GM15510 (cell line): ENCODE results near the gene NMT2.

Experiments used
- POLR2A ChIP-seq: IDR thresholded peaks from 3 replicates; pipeline ENCODE4 v1.6.1; 2011; ENCODE audit warnings: borderline replicate concordance; ENCODE audit not compliant: insufficient read length; ENCODE audit errors: extremely low read depth

NMT2 gene

GRCh38 chr10:15189133-15189885, 20.8 kb upstream of the NMT2 start:
- no peak for TF ChIP-seq POLR2A

- TF ChIP-seq POLR2A: no peak
Measured at GRCh38 chr10:15188603-15189002, 20.1 kb upstream of the NMT2 start.

- no peak for TF ChIP-seq POLR2A
Measured at GRCh38 chr10:15183689-15184481, 15.4 kb upstream of the NMT2 start.

- no peak for TF ChIP-seq POLR2A
Measured at GRCh38 chr10:15182540-15183207, 14.2 kb upstream of the NMT2 start.

GRCh38 chr10:15181576-15182156, 13.2 kb upstream of the NMT2 start:
- no peak for TF ChIP-seq POLR2A

- TF ChIP-seq POLR2A: no peak
Measured at GRCh38 chr10:15180736-15181135, 12.2 kb upstream of the NMT2 start.

- TF ChIP-seq POLR2A: no peak
Measured at GRCh38 chr10:15176269-15176668, 7.8 kb upstream of the NMT2 start.

GRCh38 chr10:15175587-15175986, 7.1 kb upstream of the NMT2 start:
- TF ChIP-seq POLR2A: no peak

GRCh38 chr10:15172306-15172840, 3.9 kb upstream of the NMT2 start:
- no peak for TF ChIP-seq POLR2A

GRCh38 chr10:15169555-15170401, 1.3 kb upstream of the NMT2 start:
- TF ChIP-seq POLR2A: no peak

- TF ChIP-seq POLR2A: no peak
Measured at GRCh38 chr10:15168786-15169554, 477 bp upstream of the NMT2 start.

GRCh38 chr10:15167411-15168290, 842 bp downstream of the NMT2 start:
- no peak for TF ChIP-seq POLR2A
